ENCODE results near the gene GPR162.

The GPR162 gene

GRCh38 chr12:6786416-6787094 lies 35.1 kb upstream of the GPR162 start:
- no peak for DNase-seq (ENCODE audit: low spot score)

- DNase-seq (ENCODE audit: low spot score): no peak
Measured at GRCh38 chr12:6787309-6787708, 34.3 kb upstream of the GPR162 start.

DNA sequence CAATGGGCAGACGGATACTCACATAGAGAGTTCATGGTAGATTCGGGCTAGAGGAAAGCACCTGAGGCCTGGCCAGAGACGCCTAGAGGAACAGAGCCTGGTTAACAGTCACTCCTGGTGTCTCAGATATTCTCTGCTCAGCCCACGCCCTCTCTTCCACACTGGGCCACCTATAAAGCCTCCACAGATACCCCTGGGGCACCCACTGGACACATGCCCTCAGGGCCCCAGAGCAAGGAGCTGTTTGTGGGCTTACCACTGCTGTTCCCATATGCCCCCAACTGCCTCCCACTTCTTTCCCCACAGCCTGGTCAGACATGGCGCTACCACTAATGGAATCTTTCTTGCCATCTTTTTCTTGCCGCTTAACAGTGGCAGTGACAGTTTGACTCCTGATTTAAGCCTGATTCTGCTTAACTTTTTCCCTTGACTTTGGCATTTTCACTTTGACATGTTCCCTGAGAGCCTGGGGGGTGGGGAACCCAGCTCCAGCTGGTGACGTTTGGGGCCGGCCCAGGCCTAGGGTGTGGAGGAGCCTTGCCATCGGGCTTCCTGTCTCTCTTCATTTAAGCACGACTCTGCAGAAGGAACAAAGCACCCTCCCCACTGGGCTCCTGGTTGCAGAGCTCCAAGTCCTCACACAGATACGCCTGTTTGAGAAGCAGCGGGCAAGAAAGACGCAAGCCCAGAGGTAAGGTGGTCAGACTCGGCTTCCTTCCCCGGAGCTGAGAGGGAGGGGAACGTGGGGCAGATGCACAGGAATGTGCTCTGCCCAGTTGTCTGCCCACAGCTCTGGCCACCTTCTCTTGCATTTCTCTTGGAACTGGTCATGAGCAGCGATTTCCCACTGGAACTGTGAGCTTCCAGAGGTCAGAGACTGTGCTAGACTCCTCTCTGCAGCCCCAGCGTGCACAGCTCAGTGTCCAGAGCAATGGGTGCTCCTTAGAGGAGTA lies 32.4 kb upstream of the GPR162 start, which contains the start of gene CD4:
TSS of gene CD4 (plus strand) at position 557 of the 953 bp plus-strand sequence. CDS start 10,611 bp downstream, outside the sequence.
- DNase-seq (ENCODE audit: low spot score): peak; percentile 59

GRCh38 chr12:6790496-6791150 lies 31.0 kb upstream of the GPR162 start:
- no peak for DNase-seq (ENCODE audit: low spot score)

DNA sequence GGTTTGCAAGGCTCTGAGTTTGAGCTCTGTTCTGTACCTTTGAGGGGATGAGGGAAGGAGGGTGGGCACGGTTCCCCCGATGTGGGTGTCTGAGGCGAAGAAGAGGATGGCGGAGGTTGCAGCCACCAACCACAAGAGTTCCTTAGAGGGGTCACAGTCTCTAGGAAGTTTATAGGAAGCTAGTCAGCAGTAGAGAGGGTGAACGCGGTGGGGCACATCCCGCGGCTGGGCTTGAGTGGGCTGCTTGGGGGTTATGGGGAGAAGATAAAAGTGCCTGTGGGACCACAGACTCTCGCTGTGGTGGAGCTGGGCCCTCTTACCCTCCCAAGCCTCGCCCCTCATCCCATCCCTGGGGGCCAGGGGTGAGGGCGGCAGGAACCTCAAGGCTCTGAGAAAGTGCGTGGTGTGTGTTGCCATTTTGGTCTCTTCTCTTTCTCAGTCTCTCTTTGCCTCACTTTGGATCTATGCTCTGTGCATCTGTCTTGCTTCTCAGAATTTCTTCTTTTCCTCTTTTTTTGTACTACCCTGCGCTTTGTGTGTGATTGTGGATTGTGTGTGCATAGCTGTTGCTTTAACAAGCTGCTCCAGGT lies 29.6 kb upstream of the GPR162 start:
- no peak for DNase-seq (ENCODE audit: low spot score)

DNA sequence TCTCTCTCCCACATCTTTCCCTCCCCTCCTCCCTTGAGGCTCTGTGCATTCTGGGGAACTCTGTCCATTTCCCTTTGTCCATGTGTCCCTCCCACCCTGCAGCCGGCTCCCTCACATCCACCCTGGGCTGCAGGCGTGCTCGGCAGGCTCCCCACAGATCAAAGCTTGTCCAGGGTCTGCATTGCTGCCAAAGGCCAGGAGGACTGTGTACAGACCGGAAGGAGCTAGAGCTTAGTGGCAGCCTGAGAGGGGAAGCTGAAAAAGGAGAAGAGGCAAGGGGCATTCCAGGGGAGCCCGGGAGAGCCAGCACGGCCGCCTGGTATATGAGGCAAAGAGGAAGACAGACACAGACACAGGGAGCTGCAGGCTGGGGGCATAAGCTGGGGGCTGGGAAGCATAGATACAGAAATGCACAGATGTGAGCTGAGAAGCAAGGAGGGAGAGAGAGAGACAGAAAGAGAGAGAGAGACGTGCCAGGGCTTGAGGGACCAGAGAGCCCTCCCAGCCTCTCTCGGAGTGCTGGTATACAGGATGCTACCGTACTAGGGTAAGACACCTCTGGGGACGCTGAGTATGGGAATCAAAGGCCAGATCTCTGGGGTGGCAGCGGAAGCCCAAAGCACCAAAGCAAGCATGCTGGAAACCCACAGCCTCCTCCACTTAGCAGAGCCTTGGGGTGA lies 29.0 kb upstream of the GPR162 start:
- no peak for DNase-seq (ENCODE audit: low spot score)

GRCh38 chr12:6795088-6795487 lies 26.5 kb upstream of the GPR162 start:
- DNase-seq (ENCODE audit: low spot score): no peak

- no peak for DNase-seq (ENCODE audit: low spot score)
Measured at GRCh38 chr12:6796576-6796975, 25.0 kb upstream of the GPR162 start.

GRCh38 chr12:6799147-6799546 lies 22.5 kb upstream of the GPR162 start:
- DNase-seq (ENCODE audit: low spot score): no peak

- no peak for DNase-seq (ENCODE audit: low spot score)
Measured at GRCh38 chr12:6807170-6807569, 14.5 kb upstream of the GPR162 start.

DNA sequence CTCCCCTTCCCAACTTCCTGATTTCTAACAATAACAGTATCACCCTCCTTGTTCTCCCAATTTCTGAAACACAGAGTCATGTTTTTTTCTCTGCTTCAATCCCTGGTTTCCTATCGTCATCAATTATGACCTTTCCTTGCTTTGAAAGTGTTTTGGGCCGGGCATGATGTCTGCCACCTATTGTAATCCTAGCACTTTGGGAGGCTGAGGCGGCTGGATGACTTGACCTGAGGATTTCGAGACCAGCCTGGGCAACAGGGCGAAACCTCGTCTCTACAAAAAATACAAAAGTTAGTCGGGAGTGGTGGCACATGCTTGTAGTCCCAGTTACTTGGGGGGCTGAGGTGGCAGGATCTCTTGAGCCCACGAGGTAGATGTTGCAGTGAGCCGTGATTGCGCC lies 12.6 kb upstream of the GPR162 start:
- DNase-seq (ENCODE audit: low spot score): no peak

DNA sequence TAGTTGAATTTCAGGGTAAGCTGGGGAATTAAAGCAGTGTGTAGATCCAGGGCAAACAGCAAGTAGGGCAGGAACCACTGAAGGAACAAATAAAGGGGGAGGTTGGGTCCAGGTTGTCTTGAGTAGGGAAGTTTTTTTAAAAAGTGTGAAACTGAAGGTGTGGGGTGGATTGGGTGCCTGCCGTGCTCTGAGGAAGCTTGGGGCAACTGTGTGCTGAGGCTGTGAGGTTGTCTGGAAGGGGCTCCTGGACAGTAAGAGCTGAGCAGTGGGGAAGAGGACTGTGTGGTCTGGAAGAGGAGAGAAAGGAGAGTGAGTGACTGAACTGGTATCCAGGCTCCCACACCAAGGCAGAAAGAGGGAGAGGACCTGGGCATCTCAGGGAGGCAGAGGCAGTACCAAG lies 10.9 kb upstream of the GPR162 start:
- no peak for DNase-seq (ENCODE audit: low spot score)

GRCh38 chr12:6813363-6813762 lies 8.3 kb upstream of the GPR162 start:
- DNase-seq (ENCODE audit: low spot score): no peak

GRCh38 chr12:6816598-6816997 lies 5.0 kb upstream of the GPR162 start:
- DNase-seq (ENCODE audit: low spot score): no peak

- DNase-seq (ENCODE audit: low spot score): no peak
Measured at GRCh38 chr12:6817098-6817497, 4.5 kb upstream of the GPR162 start.

GRCh38 chr12:6817662-6818157 lies 3.9 kb upstream of the GPR162 start:
- no peak for DNase-seq (ENCODE audit: low spot score)

GRCh38 chr12:6818222-6818621 lies 3.4 kb upstream of the GPR162 start:
- no peak for DNase-seq (ENCODE audit: low spot score)

GRCh38 chr12:6818645-6819044 lies 3.0 kb upstream of the GPR162 start:
- no peak for DNase-seq (ENCODE audit: low spot score)

GRCh38 chr12:6819106-6820030 lies 2.3 kb upstream of the GPR162 start:
- no peak for DNase-seq (ENCODE audit: low spot score)

DNA sequence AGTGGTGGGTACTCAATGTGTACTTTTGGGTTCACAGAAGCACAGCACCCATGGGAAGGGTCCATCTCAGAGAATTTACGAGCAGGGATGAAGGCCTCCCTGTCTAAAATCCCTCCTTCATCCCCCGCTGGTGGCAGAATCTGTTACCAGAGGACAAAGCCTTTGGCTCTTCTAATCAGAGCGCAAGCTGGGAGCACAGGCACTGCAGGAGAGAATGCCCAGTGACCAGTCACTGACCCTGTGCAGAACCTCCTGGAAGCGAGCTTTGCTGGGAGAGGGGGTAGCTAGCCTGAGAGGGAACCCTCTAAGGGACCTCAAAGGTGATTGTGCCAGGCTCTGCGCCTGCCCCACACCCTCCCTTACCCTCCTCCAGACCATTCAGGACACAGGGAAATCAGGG lies 1.5 kb upstream of the GPR162 start:
- DNase-seq (ENCODE audit: low spot score): no peak

Measured in AG08396 (cell line).